Natural killer cell (primary cell): ENCODE results near the gene ZBTB9. TPM values are rescaled to one million over a fixed set of nuclear protein-coding genes. Genes with fewer than 3 reads are reported as not detected.

Source experiments
- ATAC-seq, 3 donors: fragments of 150-1000 bp in 2 of 3; fragments of 200-7000 bp in 1 of 3; cut with Tn5 transposase; 1 replicate in 1 of 3; 2 replicates in 2 of 3; pipeline ENCODE4 v1.10.0; 2021; ENCODE audit warnings: mild to moderate bottlenecking in 2 of 3, moderate library complexity in 2 of 3
- DNase-seq, 2 donors: peaks; one replicate each; pipeline versions ENCODE4 v3.0.0 to v3.0.0-alpha.2; 2013 to 2021; ENCODE audit warnings: mixed read lengths in 1 of 2
- H3K27ac ChIP-seq: one replicate; pipeline ENCODE4 v1.5.1; 2013; ENCODE audit warnings: mild to moderate bottlenecking, low read length
- H3K27me3 ChIP-seq: one replicate; pipeline ENCODE4 v1.6.1; 2013; ENCODE audit warnings: low read length; ENCODE audit not compliant: control insufficient read depth, insufficient read depth
- H3K36me3 ChIP-seq: one replicate; pipeline ENCODE4 v1.6.1; 2013; ENCODE audit warnings: low read length; ENCODE audit not compliant: control insufficient read depth, insufficient read depth
- H3K4me1 ChIP-seq: one replicate; pipeline ENCODE4 v1.6.1; 2013; ENCODE audit warnings: low read length; ENCODE audit not compliant: control insufficient read depth, insufficient read depth
- H3K4me3 ChIP-seq: one replicate; pipeline ENCODE4 v1.5.1; 2013; ENCODE audit warnings: low read length
- H3K9me3 ChIP-seq: one replicate; pipeline ENCODE4 v1.6.1; 2013; ENCODE audit warnings: low read length; ENCODE audit not compliant: control insufficient read depth, insufficient read depth
- H3K27ac Mint-ChIP-seq, 2 donors: one replicate each; pipeline ENCODE4 v1.8.0; 2022; ENCODE audit warnings: mild to moderate bottlenecking in 2 of 2, mixed read lengths in 2 of 2, moderate library complexity in 1 of 2
- H3K27me3 Mint-ChIP-seq, 2 donors: one replicate each; pipeline ENCODE4 v1.8.0; 2022; ENCODE audit warnings: low read depth in 2 of 2, mixed read lengths in 2 of 2
- H3K36me3 Mint-ChIP-seq: one replicate; pipeline ENCODE4 v1.8.0; 2022; ENCODE audit warnings: mixed read lengths
- H3K4me1 Mint-ChIP-seq, 2 donors: one replicate each; pipeline ENCODE4 v1.8.0; 2022; ENCODE audit warnings: mixed read lengths in 2 of 2
- H3K4me3 Mint-ChIP-seq: one replicate; pipeline ENCODE4 v1.8.0; 2022; ENCODE audit warnings: mild to moderate bottlenecking, moderate library complexity, mixed read lengths
- H3K9me3 Mint-ChIP-seq, 2 donors: one replicate each; pipeline ENCODE4 v1.8.0; 2022; ENCODE audit warnings: mixed read lengths in 2 of 2
- CTCF ChIP-seq: fragments of 200-600 bp; IDR thresholded peaks from one replicate; pipeline ENCODE4 v1.8.0; 2022; ENCODE audit warnings: antibody characterized with exemption
- WGBS: methylation state at CpG from one replicate; pipeline ENCODE4 v1.1.7; 2013; ENCODE audit warnings: missing lambda C conversion rate; ENCODE audit not compliant: insufficient coverage; 5-methylcytosine and 5-hydroxymethylcytosine counted together
- intact Hi-C: fragments of 100-400 bp; cut with micrococcal nuclease; formaldehyde crosslinking; loops from one replicate; pipeline ENCODE4 v1.14.2; 2022
- total RNA-seq, 4 donors: library from RNA; stranded (reverse); fragments of 120-200 nt in 1 of 4; gene quantifications; one replicate each; pipeline versions ENCODE4 v1.2.3 to v1.2.4, GENCODE V29; 2013 to 2022

The ZBTB9 gene
- total RNA-seq, 3 donors from 2014 or later (not counting 1 experiment from before 2014, with no cell fraction given): 3.8 to 5.1 (median 3.9) TPM

- H3K36me3 ChIP-seq: peaks cover 32% of the 10 kb centered on the region
These were observed 12.1 kb upstream of the ZBTB9 start for GRCh38 chr6:33442283-33442682.

GRCh38 chr6:33443025-33443424 is 11.4 kb upstream of the ZBTB9 start:
- 96% methylated on average over 17 of the region's 17 CpGs for WGBS
- no peaks in the 10 kb centered on the region for H3K4me1 ChIP-seq
- peaks cover 26% of the 10 kb centered on the region for H3K36me3 ChIP-seq
- no peak overlapping the region for H3K27ac ChIP-seq
- H3K27me3 Mint-ChIP-seq: no peaks in the 10 kb centered on the region
- intact Hi-C loops: no loop called here
- no peak for DNase-seq
- H3K4me3 ChIP-seq: no peak overlapping the region
- no peaks in the 10 kb centered on the region for H3K27me3 ChIP-seq
- no peak for ATAC-seq
- H3K4me1 Mint-ChIP-seq: peaks cover 0 to 13% of the 10 kb centered on the region in 2 donors
- no peaks in the 10 kb centered on the region for H3K36me3 Mint-ChIP-seq
- H3K4me3 Mint-ChIP-seq: no peak overlapping the region
- TF ChIP-seq CTCF: no peak
- no peaks in the 10 kb centered on the region for H3K9me3 ChIP-seq
- H3K27ac Mint-ChIP-seq: no peak overlapping the region
- no peaks in the 10 kb centered on the region for H3K9me3 Mint-ChIP-seq

More at GRCh38 chr6:33442283-33442682, 12.1 kb upstream of the ZBTB9 start:
- intact Hi-C loops: no loop called here
- Mint-ChIP-seq H3K27me3 (no peaks in the 10 kb centered on the region), H3K4me3 (no peak overlapping the region), H3K9me3 (no peaks in the 10 kb centered on the region), H3K27ac (no peak overlapping the region), H3K4me1 (peaks cover 0 to 6% of the 10 kb centered on the region in 2 donors), H3K36me3 (peaks cover 5% of the 10 kb centered on the region)
- Histone ChIP-seq H3K27me3 (no peaks in the 10 kb centered on the region), H3K4me3 (no peak overlapping the region), H3K27ac (no peak overlapping the region), H3K9me3 (no peaks in the 10 kb centered on the region), H3K4me1 (no peaks in the 10 kb centered on the region)
- 95% methylated on average over 8 of the region's 8 CpGs for WGBS
- TF ChIP-seq CTCF: no peak
- ATAC-seq (no peak), DNase-seq (no peak)

- no peak overlapping the region for H3K4me3 Mint-ChIP-seq
- no peak overlapping the region for H3K27ac Mint-ChIP-seq
- no peak overlapping the region for H3K4me3 ChIP-seq
- H3K4me1 ChIP-seq: no peaks in the 10 kb centered on the region
- intact Hi-C loops: no loop called here
- DNase-seq: no peak
- H3K4me1 Mint-ChIP-seq: peaks cover 0 to 22% of the 10 kb centered on the region in 2 donors
- H3K27me3 Mint-ChIP-seq: no peaks in the 10 kb centered on the region
- no peak for TF ChIP-seq CTCF
- no peaks in the 10 kb centered on the region for H3K9me3 ChIP-seq
- WGBS: 95% methylated on average over 18 of the region's 18 CpGs
- H3K9me3 Mint-ChIP-seq: no peaks in the 10 kb centered on the region
- no peaks in the 10 kb centered on the region for H3K27me3 ChIP-seq
- H3K36me3 ChIP-seq: peaks cover 19% of the 10 kb centered on the region
- no peaks in the 10 kb centered on the region for H3K36me3 Mint-ChIP-seq
- H3K27ac ChIP-seq: no peak overlapping the region
- ATAC-seq: no peak
These were observed 10.5 kb upstream of the ZBTB9 start for GRCh38 chr6:33443619-33444504.
